GM23338 (cell line): ENCODE measurements around the gene SEC14L1. TPM values are rescaled to one million over a fixed set of nuclear protein-coding genes. Genes with fewer than 3 reads are reported as not detected.

Experiments
- ATAC-seq: fragments of 200-7000 bp; cut with Tn5 transposase; 3 replicates; pipeline ENCODE4 v1.9.1; 2020
- DNase-seq: peaks from one replicate; pipeline ENCODE4 v3.0.0-alpha.2; 2015; ENCODE audit warnings: low spot score
- H2AFZ ChIP-seq: fragments of 200-600 bp; sonication (generic); 2 replicates; pipeline ENCODE4 v1.8.0; 2016; ENCODE audit warnings: antibody characterized with exemption, mild to moderate bottlenecking, moderate library complexity
- H3F3A ChIP-seq: fragments of 200-600 bp; sonication (generic); replicated peaks from 2 replicates; pipeline ENCODE4 v1.8.0; 2017; ENCODE audit warnings: antibody characterized with exemption, mixed run types, low read depth
- H3K27ac ChIP-seq: fragments of 200-600 bp; sonication (generic); 2 replicates; pipeline ENCODE4 v1.6.1; 2016; ENCODE audit warnings: low read depth
- H3K27me3 ChIP-seq: fragments of 200-600 bp; sonication (generic); 2 replicates; pipeline ENCODE4 v1.8.0; 2016; ENCODE audit warnings: mild to moderate bottlenecking, mixed run types, moderate library complexity; ENCODE audit not compliant: insufficient read depth
- H3K36me3 ChIP-seq: fragments of 200-600 bp; sonication (generic); 2 replicates; pipeline ENCODE4 v1.8.0; 2016; ENCODE audit warnings: mild to moderate bottlenecking; ENCODE audit not compliant: insufficient read depth
- H3K4me1 ChIP-seq: fragments of 200-600 bp; sonication (generic); 2 replicates; pipeline ENCODE4 v1.8.0; 2016; ENCODE audit warnings: mild to moderate bottlenecking, moderate library complexity; ENCODE audit not compliant: insufficient read depth
- H3K4me2 ChIP-seq: fragments of 200-600 bp; sonication (generic); 2 replicates; pipeline ENCODE4 v1.7.1; 2017; ENCODE audit warnings: mixed run types
- H3K4me3 ChIP-seq: fragments of 200-600 bp; sonication (generic); 2 replicates; pipeline ENCODE4 v1.6.1; 2016; ENCODE audit warnings: mixed run types
- H3K79me2 ChIP-seq: fragments of 200-600 bp; sonication (generic); replicated peaks from 2 replicates; pipeline ENCODE4 v1.8.0; 2017; ENCODE audit warnings: mild to moderate bottlenecking; ENCODE audit not compliant: insufficient read depth
- H3K9me2 ChIP-seq: fragments of 200-600 bp; sonication (generic); 2 replicates; pipeline ENCODE4 v1.8.0; 2017; ENCODE audit not compliant: insufficient read depth
- H4K20me1 ChIP-seq: fragments of 200-600 bp; sonication (generic); replicated peaks from 2 replicates; pipeline ENCODE4 v1.8.0; 2017; ENCODE audit warnings: mild to moderate bottlenecking; ENCODE audit not compliant: insufficient read depth
- H3K27ac Mint-ChIP-seq: 2 replicates; pipeline ENCODE4 v1.8.0; 2020; ENCODE audit warnings: inconsistent platforms, mild to moderate bottlenecking, moderate library complexity, mixed read lengths
- H3K27me3 Mint-ChIP-seq: 3 replicates; pipeline ENCODE4 v1.8.0; 2022; ENCODE audit warnings: low read depth, mild to moderate bottlenecking, moderate library complexity, mixed read lengths, inconsistent platforms; ENCODE audit not compliant: insufficient read depth, poor library complexity
- H3K36me3 Mint-ChIP-seq: 3 replicates; pipeline ENCODE4 v1.8.0; 2021; ENCODE audit warnings: low read depth, mild to moderate bottlenecking, inconsistent platforms, moderate library complexity, mixed read lengths
- H3K4me1 Mint-ChIP-seq: 3 replicates; pipeline ENCODE4 v1.8.0; 2020; ENCODE audit warnings: mild to moderate bottlenecking, inconsistent platforms, mixed read lengths
- H3K4me3 Mint-ChIP-seq: 3 replicates; pipeline ENCODE4 v1.8.0; 2021; ENCODE audit warnings: moderate library complexity, mild to moderate bottlenecking, inconsistent platforms, mixed read lengths
- H3K9me3 Mint-ChIP-seq: 3 replicates; pipeline ENCODE4 v1.8.0; 2020; ENCODE audit warnings: moderate library complexity, mild to moderate bottlenecking, inconsistent platforms, mixed read lengths
- CREB1 ChIP-seq: fragments of 250-450 bp; sonication (Bioruptor Pico); IDR thresholded peaks from 2 replicates; pipeline ENCODE4 v1.5.0; 2020; ENCODE audit warnings: low read depth, mild to moderate bottlenecking, moderate library complexity
- EZH2 ChIP-seq: fragments of 200-600 bp; sonication (generic); IDR thresholded peaks from one replicate; pipeline ENCODE4 v1.8.0; 2017; ENCODE audit warnings: antibody characterized with exemption, mild to moderate bottlenecking, low read depth; ENCODE audit not compliant: unreplicated experiment
- EZH2phosphoT487 ChIP-seq: fragments of 200-600 bp; sonication (generic); IDR thresholded peaks from one replicate; pipeline ENCODE4 v1.8.1; 2018; ENCODE audit warnings: antibody characterized with exemption; ENCODE audit not compliant: unreplicated experiment
- JUNB ChIP-seq: IDR thresholded peaks from one replicate; pipeline ENCODE4 v1.6.1; 2016; ENCODE audit warnings: antibody characterized with exemption; ENCODE audit not compliant: unreplicated experiment
- NANOG ChIP-seq: IDR thresholded peaks from 2 replicates; pipeline ENCODE4 v1.6.1; 2016; ENCODE audit warnings: antibody characterized with exemption, borderline replicate concordance
- POLR2AphosphoS5 ChIP-seq: IDR thresholded peaks from 2 replicates; pipeline ENCODE4 v1.6.1; 2016; ENCODE audit warnings: antibody characterized with exemption, low read depth
- STAT1 ChIP-seq: IDR thresholded peaks from one replicate; pipeline ENCODE4 v1.6.1; 2016; ENCODE audit warnings: antibody characterized with exemption; ENCODE audit not compliant: unreplicated experiment
- ZNF114 ChIP-seq: fragments of 250-450 bp; sonication (Bioruptor Pico); IDR thresholded peaks from 2 replicates; pipeline ENCODE4 v1.5.0; 2020; ENCODE audit warnings: mild to moderate bottlenecking, moderate library complexity
- ZNF331 ChIP-seq: fragments of 250-450 bp; sonication (Bioruptor Pico); IDR thresholded peaks from 2 replicates; pipeline ENCODE4 v1.5.0; 2020; ENCODE audit warnings: low read depth, mild to moderate bottlenecking, moderate library complexity
- polyA plus RNA-seq: library from polyadenylated mRNA; unstranded; fragments of >200 nt; fragmentation: Nextera tagmentation; extraction: Ambion mirVana; gene quantifications from 2 replicates; pipeline ENCODE4 v1.2.1, GENCODE V29; 2016
- total RNA-seq: library from RNA; depleted of rRNA; stranded (reverse); fragments of >200 nt; shearing (Covaris generic); gene quantifications from 2 replicates; pipeline ENCODE4 v1.2.3, GENCODE V29; 2014
- TF ChIP-seq, protein P1 (sequence below), 2 experiments: fragments of 200-600 bp in 1 of 2; sonication (generic) in 1 of 2; conservative IDR thresholded peaks; 2 replicates each; pipeline versions ENCODE4 v1.5.1 to v1.6.1; 2016 to 2017; ENCODE audit warnings: antibody characterized with exemption in 2 of 2, low read depth in 2 of 2, mild to moderate bottlenecking in 2 of 2, moderate library complexity in 1 of 2
- TF ChIP-seq, protein P2 (sequence below): IDR thresholded peaks from 2 replicates; pipeline ENCODE4 v1.6.1; 2016; ENCODE audit warnings: antibody characterized with exemption
- TF ChIP-seq, protein P3 (sequence below): IDR thresholded peaks from one replicate; pipeline ENCODE4 v1.6.1; 2018; ENCODE audit warnings: antibody characterized with exemption; ENCODE audit not compliant: unreplicated experiment
- TF ChIP-seq, protein P4 (sequence below): fragments of 250-450 bp; sonication (Bioruptor Pico); IDR thresholded peaks from 2 replicates; pipeline ENCODE4 v1.5.0; 2020; ENCODE audit warnings: mild to moderate bottlenecking, moderate library complexity

SEC14L1 gene
- total and polyA plus RNA-seq, 2 experiments from 2014 or later = 26.8 to 54.8 TPM

DNA sequence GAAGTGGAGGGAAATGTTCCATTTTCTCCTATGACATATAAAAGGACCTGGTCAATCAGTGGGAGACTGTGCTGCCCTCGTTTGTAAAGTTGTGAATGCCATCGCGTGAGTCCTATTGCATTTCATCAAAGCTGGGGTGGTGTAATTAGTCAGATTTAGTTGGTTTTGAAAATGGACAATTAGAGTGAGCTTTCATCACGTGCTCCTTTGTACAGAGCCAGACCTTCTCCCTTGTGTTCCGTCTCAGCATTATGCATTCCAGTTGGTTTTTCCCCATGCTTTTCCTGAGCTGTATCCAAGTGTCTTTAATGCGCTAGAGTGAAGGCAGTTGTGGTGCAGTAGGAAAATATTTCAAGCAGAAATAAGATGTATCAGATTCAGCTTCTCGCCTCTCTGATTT lies 10.4 kb downstream of the SEC14L1 start:
- TF ChIP-seq, protein P1, sequence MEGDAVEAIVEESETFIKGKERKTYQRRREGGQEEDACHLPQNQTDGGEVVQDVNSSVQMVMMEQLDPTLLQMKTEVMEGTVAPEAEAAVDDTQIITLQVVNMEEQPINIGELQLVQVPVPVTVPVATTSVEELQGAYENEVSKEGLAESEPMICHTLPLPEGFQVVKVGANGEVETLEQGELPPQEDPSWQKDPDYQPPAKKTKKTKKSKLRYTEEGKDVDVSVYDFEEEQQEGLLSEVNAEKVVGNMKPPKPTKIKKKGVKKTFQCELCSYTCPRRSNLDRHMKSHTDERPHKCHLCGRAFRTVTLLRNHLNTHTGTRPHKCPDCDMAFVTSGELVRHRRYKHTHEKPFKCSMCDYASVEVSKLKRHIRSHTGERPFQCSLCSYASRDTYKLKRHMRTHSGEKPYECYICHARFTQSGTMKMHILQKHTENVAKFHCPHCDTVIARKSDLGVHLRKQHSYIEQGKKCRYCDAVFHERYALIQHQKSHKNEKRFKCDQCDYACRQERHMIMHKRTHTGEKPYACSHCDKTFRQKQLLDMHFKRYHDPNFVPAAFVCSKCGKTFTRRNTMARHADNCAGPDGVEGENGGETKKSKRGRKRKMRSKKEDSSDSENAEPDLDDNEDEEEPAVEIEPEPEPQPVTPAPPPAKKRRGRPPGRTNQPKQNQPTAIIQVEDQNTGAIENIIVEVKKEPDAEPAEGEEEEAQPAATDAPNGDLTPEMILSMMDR (conservative IDR thresholded peaks at IDR 0.05; ENCODE audit: low read depth in 2 of 2) = no peak
- TF ChIP-seq STAT1 (no peak), POLR2AphosphoS5 (no peak), ZNF114 (CRISPR knock-in tag) (no peak), EZH2 (no peak), JUNB (no peak), ZNF331 (CRISPR knock-in tag) (no peak), EZH2phosphoT487 (no peak), CREB1 (CRISPR knock-in tag) (no peak), NANOG (no peak)
- TF ChIP-seq, protein P2, sequence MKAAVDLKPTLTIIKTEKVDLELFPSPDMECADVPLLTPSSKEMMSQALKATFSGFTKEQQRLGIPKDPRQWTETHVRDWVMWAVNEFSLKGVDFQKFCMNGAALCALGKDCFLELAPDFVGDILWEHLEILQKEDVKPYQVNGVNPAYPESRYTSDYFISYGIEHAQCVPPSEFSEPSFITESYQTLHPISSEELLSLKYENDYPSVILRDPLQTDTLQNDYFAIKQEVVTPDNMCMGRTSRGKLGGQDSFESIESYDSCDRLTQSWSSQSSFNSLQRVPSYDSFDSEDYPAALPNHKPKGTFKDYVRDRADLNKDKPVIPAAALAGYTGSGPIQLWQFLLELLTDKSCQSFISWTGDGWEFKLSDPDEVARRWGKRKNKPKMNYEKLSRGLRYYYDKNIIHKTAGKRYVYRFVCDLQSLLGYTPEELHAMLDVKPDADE = no peak
- TF ChIP-seq, protein P3, sequence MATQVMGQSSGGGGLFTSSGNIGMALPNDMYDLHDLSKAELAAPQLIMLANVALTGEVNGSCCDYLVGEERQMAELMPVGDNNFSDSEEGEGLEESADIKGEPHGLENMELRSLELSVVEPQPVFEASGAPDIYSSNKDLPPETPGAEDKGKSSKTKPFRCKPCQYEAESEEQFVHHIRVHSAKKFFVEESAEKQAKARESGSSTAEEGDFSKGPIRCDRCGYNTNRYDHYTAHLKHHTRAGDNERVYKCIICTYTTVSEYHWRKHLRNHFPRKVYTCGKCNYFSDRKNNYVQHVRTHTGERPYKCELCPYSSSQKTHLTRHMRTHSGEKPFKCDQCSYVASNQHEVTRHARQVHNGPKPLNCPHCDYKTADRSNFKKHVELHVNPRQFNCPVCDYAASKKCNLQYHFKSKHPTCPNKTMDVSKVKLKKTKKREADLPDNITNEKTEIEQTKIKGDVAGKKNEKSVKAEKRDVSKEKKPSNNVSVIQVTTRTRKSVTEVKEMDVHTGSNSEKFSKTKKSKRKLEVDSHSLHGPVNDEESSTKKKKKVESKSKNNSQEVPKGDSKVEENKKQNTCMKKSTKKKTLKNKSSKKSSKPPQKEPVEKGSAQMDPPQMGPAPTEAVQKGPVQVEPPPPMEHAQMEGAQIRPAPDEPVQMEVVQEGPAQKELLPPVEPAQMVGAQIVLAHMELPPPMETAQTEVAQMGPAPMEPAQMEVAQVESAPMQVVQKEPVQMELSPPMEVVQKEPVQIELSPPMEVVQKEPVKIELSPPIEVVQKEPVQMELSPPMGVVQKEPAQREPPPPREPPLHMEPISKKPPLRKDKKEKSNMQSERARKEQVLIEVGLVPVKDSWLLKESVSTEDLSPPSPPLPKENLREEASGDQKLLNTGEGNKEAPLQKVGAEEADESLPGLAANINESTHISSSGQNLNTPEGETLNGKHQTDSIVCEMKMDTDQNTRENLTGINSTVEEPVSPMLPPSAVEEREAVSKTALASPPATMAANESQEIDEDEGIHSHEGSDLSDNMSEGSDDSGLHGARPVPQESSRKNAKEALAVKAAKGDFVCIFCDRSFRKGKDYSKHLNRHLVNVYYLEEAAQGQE = no peak
- TF ChIP-seq, protein P4, sequence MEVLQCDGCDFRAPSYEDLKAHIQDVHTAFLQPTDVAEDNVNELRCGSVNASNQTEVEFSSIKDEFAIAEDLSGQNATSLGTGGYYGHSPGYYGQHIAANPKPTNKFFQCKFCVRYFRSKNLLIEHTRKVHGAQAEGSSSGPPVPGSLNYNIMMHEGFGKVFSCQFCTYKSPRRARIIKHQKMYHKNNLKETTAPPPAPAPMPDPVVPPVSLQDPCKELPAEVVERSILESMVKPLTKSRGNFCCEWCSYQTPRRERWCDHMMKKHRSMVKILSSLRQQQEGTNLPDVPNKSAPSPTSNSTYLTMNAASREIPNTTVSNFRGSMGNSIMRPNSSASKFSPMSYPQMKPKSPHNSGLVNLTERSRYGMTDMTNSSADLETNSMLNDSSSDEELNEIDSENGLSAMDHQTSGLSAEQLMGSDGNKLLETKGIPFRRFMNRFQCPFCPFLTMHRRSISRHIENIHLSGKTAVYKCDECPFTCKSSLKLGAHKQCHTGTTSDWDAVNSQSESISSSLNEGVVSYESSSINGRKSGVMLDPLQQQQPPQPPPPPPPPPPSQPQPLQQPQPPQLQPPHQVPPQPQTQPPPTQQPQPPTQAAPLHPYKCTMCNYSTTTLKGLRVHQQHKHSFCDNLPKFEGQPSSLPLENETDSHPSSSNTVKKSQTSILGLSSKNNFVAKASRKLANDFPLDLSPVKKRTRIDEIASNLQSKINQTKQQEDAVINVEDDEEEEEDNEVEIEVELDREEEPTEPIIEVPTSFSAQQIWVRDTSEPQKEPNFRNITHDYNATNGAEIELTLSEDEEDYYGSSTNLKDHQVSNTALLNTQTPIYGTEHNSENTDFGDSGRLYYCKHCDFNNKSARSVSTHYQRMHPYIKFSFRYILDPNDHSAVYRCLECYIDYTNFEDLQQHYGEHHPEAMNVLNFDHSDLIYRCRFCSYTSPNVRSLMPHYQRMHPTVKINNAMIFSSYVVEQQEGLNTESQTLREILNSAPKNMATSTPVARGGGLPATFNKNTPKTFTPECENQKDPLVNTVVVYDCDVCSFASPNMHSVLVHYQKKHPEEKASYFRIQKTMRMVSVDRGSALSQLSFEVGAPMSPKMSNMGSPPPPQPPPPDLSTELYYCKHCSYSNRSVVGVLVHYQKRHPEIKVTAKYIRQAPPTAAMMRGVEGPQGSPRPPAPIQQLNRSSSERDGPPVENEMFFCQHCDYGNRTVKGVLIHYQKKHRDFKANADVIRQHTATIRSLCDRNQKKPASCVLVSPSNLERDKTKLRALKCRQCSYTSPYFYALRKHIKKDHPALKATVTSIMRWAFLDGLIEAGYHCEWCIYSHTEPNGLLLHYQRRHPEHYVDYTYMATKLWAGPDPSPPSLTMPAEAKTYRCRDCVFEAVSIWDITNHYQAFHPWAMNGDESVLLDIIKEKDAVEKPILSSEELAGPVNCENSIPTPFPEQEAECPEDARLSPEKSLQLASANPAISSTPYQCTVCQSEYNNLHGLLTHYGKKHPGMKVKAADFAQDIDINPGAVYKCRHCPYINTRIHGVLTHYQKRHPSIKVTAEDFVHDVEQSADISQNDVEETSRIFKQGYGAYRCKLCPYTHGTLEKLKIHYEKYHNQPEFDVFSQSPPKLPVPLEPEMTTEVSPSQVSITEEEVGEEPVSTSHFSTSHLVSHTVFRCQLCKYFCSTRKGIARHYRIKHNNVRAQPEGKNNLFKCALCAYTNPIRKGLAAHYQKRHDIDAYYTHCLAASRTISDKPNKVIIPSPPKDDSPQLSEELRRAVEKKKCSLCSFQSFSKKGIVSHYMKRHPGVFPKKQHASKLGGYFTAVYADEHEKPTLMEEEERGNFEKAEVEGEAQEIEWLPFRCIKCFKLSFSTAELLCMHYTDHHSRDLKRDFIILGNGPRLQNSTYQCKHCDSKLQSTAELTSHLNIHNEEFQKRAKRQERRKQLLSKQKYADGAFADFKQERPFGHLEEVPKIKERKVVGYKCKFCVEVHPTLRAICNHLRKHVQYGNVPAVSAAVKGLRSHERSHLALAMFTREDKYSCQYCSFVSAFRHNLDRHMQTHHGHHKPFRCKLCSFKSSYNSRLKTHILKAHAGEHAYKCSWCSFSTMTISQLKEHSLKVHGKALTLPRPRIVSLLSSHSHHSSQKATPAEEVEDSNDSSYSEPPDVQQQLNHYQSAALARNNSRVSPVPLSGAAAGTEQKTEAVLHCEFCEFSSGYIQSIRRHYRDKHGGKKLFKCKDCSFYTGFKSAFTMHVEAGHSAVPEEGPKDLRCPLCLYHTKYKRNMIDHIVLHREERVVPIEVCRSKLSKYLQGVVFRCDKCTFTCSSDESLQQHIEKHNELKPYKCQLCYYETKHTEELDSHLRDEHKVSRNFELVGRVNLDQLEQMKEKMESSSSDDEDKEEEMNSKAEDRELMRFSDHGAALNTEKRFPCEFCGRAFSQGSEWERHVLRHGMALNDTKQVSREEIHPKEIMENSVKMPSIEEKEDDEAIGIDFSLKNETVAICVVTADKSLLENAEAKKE = no peak
- peaks cover 13% of the 10 kb centered on the region for H3K27me3 Mint-ChIP-seq
- no peak for ATAC-seq
- Histone ChIP-seq H3K9me2 (no peaks in the 10 kb centered on the region), H3K36me3 (no peaks in the 10 kb centered on the region), H3K4me3 (no peak overlapping the region), H3K27ac (no peak overlapping the region), H3K27me3 (no peaks in the 10 kb centered on the region), H4K20me1 (peaks cover 31% of the 10 kb centered on the region), H3K79me2 (peaks cover 70% of the 10 kb centered on the region), H3K4me2 (no peak overlapping the region), H2AFZ (no peak overlapping the region), H3F3A (no peaks in the 10 kb centered on the region), H3K4me1 (peaks cover 23% of the 10 kb centered on the region)
- DNase-seq = no peak
- H3K9me3 Mint-ChIP-seq = no peaks in the 10 kb centered on the region
- H3K4me3 Mint-ChIP-seq = no peak overlapping the region
- H3K27ac Mint-ChIP-seq = no peak overlapping the region
- peaks cover 39% of the 10 kb centered on the region for H3K4me1 Mint-ChIP-seq
- no peaks in the 10 kb centered on the region; the same call in 2 of the 3 replicates for H3K36me3 Mint-ChIP-seq
